Activated CD8-positive, alpha-beta T cell treated with anti-CD3 and anti-CD28 coated beads for 36 hours (primary cell): ENCODE results near the gene COL9A1. TPM values are rescaled to one million over a fixed set of nuclear protein-coding genes. Genes with fewer than 3 reads are reported as not detected.

ENCODE experiments used
- ATAC-seq: fragments of 200-7000 bp; cut with Tn5 transposase; one replicate; pipeline ENCODE4 v1.10.0; 2021; ENCODE audit warnings: mild to moderate bottlenecking, moderate library complexity
- CTCF ChIA-PET: fragments of 350-600 bp; sonication (Branson Sonifier 250); formaldehyde crosslinking; loops from one replicate; lab custom pipeline; 2021; ENCODE audit warnings: antibody characterized with exemption; lab: Charles Lee
- POLR2A ChIA-PET: fragments of 350-600 bp; sonication (Branson Sonifier 250); formaldehyde crosslinking; loops from one replicate; lab custom pipeline; 2021; ENCODE audit warnings: antibody characterized with exemption; lab: Charles Lee
- DNase-seq: peaks from one replicate; pipeline ENCODE4 v3.0.0-alpha.2; 2020
- H3K27ac Mint-ChIP-seq: one replicate; pipeline ENCODE4 v1.8.0; 2021; ENCODE audit warnings: mild to moderate bottlenecking, mixed read lengths
- H3K27me3 Mint-ChIP-seq: one replicate; pipeline ENCODE4 v1.8.0; 2021; ENCODE audit warnings: mixed read lengths
- H3K36me3 Mint-ChIP-seq: one replicate; pipeline ENCODE4 v1.8.0; 2021; ENCODE audit warnings: low read depth, mixed read lengths
- H3K4me1 Mint-ChIP-seq: one replicate; pipeline ENCODE4 v1.8.0; 2021; ENCODE audit warnings: low read depth, mixed read lengths
- H3K4me3 Mint-ChIP-seq: one replicate; pipeline ENCODE4 v1.8.0; 2021; ENCODE audit warnings: mild to moderate bottlenecking, moderate library complexity, mixed read lengths
- H3K9me3 Mint-ChIP-seq: one replicate; pipeline ENCODE4 v1.8.0; 2021; ENCODE audit warnings: mixed read lengths
- intact Hi-C: fragments of 100-400 bp; cut with micrococcal nuclease; formaldehyde crosslinking; loops from one replicate; pipeline ENCODE4 v1.10.0; 2022
- total RNA-seq, 2 experiments: library from RNA; stranded (reverse); gene quantifications; one replicate each; pipeline ENCODE4 v1.2.3, GENCODE V29; 2021
- TF ChIP-seq, protein P1 (sequence below): fragments of 200-600 bp; IDR thresholded peaks from one replicate; pipeline ENCODE4 v1.8.0; 2022; ENCODE audit warnings: antibody characterized with exemption, mild to moderate bottlenecking

COL9A1 gene
- total RNA-seq, 2 experiments from 2014 or later, result not detected

DNA sequence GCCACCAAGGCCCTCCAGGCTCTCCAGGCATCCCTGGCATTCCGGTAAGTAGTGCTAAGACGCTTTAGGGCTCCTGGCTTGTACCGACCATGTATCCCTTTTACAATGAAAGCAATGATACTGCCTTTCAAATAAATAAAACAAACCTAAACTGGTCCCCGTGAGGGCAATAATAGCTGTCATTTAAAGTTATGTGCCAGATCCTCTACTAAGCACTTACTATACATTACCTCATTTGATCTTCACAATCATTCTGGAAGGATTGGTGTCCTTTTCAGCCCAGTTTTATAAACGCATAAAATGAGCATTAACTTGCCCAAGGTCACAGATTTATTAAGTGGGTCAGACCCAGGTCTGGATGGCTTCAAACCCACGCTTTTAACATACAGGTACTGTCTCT is 114.7 kb downstream of the COL9A1 start:
- H3K36me3 Mint-ChIP-seq, result no peaks in the 10 kb centered on the region
- POLR2A ChIA-PET, result no interaction called here
- no peak for DNase-seq
- H3K4me3 Mint-ChIP-seq, result no peak overlapping the region
- H3K9me3 Mint-ChIP-seq, result no peaks in the 10 kb centered on the region
- H3K27me3 Mint-ChIP-seq, result no peaks in the 10 kb centered on the region
- no peak for ATAC-seq
- no peaks in the 10 kb centered on the region for H3K4me1 Mint-ChIP-seq
- TF ChIP-seq, protein P1, sequence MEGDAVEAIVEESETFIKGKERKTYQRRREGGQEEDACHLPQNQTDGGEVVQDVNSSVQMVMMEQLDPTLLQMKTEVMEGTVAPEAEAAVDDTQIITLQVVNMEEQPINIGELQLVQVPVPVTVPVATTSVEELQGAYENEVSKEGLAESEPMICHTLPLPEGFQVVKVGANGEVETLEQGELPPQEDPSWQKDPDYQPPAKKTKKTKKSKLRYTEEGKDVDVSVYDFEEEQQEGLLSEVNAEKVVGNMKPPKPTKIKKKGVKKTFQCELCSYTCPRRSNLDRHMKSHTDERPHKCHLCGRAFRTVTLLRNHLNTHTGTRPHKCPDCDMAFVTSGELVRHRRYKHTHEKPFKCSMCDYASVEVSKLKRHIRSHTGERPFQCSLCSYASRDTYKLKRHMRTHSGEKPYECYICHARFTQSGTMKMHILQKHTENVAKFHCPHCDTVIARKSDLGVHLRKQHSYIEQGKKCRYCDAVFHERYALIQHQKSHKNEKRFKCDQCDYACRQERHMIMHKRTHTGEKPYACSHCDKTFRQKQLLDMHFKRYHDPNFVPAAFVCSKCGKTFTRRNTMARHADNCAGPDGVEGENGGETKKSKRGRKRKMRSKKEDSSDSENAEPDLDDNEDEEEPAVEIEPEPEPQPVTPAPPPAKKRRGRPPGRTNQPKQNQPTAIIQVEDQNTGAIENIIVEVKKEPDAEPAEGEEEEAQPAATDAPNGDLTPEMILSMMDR, result no peak
- CTCF ChIA-PET, result no interaction called here
- no peak overlapping the region for H3K27ac Mint-ChIP-seq
- intact Hi-C loops, result no loop called here

DNA sequence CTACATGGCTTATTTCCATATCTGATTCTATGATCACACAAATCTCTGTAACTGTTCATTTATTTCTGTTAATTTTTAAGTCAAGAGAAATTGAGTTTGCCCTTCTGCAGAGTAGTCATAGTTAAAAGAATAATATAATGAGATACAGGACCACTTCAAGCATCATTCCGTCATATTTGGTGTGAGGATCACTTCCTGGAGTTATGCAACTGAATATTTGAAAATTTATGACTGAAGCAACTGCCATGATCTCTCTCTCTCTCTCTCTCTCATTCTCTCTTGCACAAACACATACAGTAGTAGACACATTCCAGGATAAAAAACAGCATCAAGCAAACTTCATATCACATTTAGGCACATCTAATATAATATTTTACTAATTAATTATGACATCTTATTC is 116.4 kb downstream of the COL9A1 start:
- ChIA-PET POLR2A (no interaction called here), CTCF (no interaction called here)
- intact Hi-C loops, result no loop called here
- Mint-ChIP-seq H3K4me1 (no peaks in the 10 kb centered on the region), H3K27ac (no peak overlapping the region), H3K36me3 (no peaks in the 10 kb centered on the region), H3K9me3 (no peaks in the 10 kb centered on the region), H3K4me3 (no peak overlapping the region), H3K27me3 (no peaks in the 10 kb centered on the region)
- TF ChIP-seq, protein P1, result no peak
- DNase-seq (no peak), ATAC-seq (no peak)

DNA sequence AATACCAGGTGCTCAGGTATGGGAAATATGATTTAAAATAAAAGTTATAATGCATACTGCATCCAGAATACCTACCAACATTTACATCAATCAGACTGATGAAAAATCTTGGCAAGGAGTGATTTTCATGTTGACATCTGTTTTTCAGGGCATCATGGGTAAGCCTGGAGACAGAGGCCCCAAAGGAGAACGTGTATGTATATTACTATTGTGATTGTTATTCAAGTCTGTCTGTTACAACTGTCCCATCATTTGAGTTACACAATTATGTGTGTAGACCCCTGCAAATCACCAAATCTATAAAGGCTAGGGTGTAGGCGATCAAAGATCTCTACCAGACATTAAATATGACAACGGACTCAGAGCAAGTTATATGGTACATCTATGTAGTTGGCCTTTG is 118.2 kb downstream of the COL9A1 start:
- Mint-ChIP-seq H3K4me1 (no peaks in the 10 kb centered on the region), H3K27me3 (no peaks in the 10 kb centered on the region), H3K9me3 (no peaks in the 10 kb centered on the region), H3K36me3 (no peaks in the 10 kb centered on the region), H3K27ac (no peak overlapping the region), H3K4me3 (no peak overlapping the region)
- TF ChIP-seq, protein P1, result no peak
- ChIA-PET POLR2A (no interaction called here), CTCF (no interaction called here)
- no peak for ATAC-seq
- DNase-seq, result no peak
- intact Hi-C loops, result no loop called here

DNA sequence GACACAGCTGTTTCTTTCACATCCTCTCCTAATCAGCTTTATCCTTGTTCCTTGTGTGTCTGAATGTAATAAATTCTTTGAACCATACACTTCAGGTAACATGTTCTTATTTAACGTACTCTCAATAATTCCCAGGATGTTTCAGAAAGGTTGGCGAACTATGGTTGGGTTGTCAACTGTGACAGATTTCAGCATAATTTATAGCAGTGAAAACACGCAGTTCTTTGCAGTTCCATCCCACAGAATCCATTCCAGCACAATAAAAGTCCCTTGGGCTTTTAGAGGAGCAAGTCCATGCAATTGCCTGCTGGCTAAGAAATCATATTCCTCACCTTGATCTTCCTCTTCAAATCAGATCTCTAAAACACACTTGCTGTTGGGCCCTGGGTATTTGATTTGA is 119.3 kb downstream of the COL9A1 start:
- no peak for ATAC-seq
- H3K27me3 Mint-ChIP-seq, result no peaks in the 10 kb centered on the region
- POLR2A ChIA-PET, result no interaction called here

DNA sequence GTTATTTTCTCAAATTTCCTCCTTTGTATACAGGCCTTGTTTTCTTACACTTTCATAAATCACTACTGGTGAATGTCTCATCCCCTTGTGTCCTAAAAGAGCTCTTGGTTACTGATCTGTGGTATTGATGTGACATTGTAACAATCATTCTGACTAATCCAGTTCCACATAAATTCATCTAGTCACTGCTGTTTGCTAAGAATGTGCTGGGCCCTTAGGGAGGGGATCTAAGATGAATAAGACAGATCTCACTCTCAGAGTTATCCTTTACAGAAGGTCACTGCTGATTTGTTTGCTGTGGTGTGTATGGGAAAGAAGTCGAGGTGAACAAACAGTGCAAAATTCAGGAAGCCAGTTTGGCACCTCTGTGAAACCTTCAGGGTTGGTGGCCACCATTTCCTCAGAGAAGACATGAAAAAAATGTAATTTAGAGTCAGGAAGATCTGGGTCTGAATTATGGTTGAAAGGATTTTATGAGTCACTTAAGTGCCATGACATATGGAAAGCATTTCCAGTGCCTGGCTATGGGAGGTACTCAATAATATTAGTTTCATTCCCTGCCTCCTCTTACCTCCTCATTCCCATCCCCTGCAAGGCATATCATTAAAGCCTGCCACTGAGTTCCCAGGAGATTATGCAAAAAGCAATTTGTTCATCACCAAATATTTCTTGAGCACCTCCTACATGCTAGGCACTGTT is 121.8 kb downstream of the COL9A1 start:
- DNase-seq (no peak), ATAC-seq (peak; percentile 39)
- Mint-ChIP-seq H3K4me3 (no peak overlapping the region), H3K27me3 (no peaks in the 10 kb centered on the region), H3K9me3 (no peaks in the 10 kb centered on the region), H3K36me3 (no peaks in the 10 kb centered on the region), H3K4me1 (no peaks in the 10 kb centered on the region), H3K27ac (no peak overlapping the region)
- intact Hi-C loops, result no loop called here
- ChIA-PET POLR2A (no interaction called here), CTCF (interaction anchor here (1.7 kb wide), 1 partner anchor 22 kb away, joined by 3 read pairs; no protein-coding TSS in a partner anchor)
- TF ChIP-seq, protein P1, result no peak

More for the DNA sequence above, 119.3 kb downstream of the COL9A1 start:
- Mint-ChIP-seq H3K36me3 (no peaks in the 10 kb centered on the region), H3K4me1 (no peaks in the 10 kb centered on the region), H3K4me3 (no peak overlapping the region), H3K9me3 (no peaks in the 10 kb centered on the region), H3K27ac (no peak overlapping the region)
- no peak for DNase-seq
- intact Hi-C loops, result no loop called here
- TF ChIP-seq, protein P1, result no peak
- CTCF ChIA-PET, result no interaction called here
